ENCODE results near the gene ISG20L2. TPM values are rescaled to one million over a fixed set of nuclear protein-coding genes. Genes with fewer than 3 reads are reported as not detected.
A peak's percentile ranks its signal among the peaks of the same experiment; 100 is the strongest.

Gene ISG20L2
- total and polyA plus RNA-seq, 2 donors (not counting 3 experiments of a cell fraction or from before 2014, with no cell fraction given) = 33.2 to 35.3 TPM

DNA sequence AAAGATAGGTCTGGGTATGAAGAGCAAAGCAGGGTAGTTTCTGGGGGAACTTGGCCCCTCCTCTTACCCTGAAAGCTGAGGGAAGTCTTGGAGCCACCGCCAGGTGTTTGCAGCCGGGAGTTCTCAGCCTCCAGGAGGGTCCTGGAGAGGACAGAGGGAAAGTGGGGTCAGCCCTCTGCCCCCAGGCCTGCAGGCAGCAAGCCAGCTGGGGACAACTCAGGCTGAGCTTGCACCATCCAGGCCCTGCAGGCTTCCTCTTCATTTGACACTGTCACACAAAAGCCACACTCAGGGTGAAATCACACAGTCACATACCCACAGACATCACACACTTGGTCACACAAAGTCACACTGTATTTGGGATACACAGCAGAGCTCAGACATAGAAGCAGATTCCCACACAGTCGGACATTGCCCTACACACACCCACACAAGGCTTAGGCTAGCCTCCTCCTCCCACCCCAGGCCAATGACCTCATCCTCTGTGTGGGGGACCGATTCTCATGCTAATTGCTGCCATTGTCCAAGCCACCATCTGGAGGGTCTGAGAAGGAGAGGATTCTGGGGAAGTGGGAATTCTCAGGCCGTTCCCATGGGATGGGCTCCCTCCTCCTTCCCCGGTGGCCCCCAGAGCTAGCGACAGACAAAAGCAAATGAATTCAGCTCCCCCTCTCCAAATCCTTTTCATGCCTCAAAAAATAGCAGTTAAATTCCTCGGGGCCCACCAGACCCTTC lies 55.0 kb downstream of the ISG20L2 start:
- Histone ChIP-seq H3K4me2 (ENCODE audit: insufficient read depth, low read length) (no peak overlapping the region), H3K4me3 (replicated peaks in 1 of 3; ENCODE audit: insufficient read depth in 1 of 3, low read depth in 1 of 3, low read length in 3 of 3) (no peak overlapping the region)
- no TSS peak for BruUV-seq (replicated peaks)

More for the DNA sequence above, 55.0 kb downstream of the ISG20L2 start:
- Histone ChIP-seq H3K4me1 (ENCODE audit: control insufficient read depth, extremely low read depth, insufficient read depth, low read length) (peaks cover 36% of the 10 kb centered on the region), H3K9ac (replicated peaks; ENCODE audit: extremely low read depth, insufficient read depth, low read length) (no peak overlapping the region), H3K9me3 (replicated peaks; ENCODE audit: control insufficient read depth, insufficient read depth, low read length) (no peaks in the 10 kb centered on the region), H3K27me3 (ENCODE audit: control insufficient read depth in 2 of 2, insufficient read depth in 2 of 2, low read length in 2 of 2) (no peaks in the 10 kb centered on the region), H3K36me3 (ENCODE audit: control insufficient read depth in 2 of 2, extremely low read depth in 1 of 2, insufficient read depth in 2 of 2, low read length in 2 of 2) (peaks cover 0 to 6% of the 10 kb centered on the region in 2 experiments), H3K27ac (ENCODE audit: insufficient read depth, low read depth, low read length) (no peak overlapping the region), H3K9me1 (replicated peaks; ENCODE audit: control insufficient read depth, extremely low read depth, insufficient read depth, low read length) (no peaks in the 10 kb centered on the region), H2AFZ (ENCODE audit: low read depth, low read length) (no peak overlapping the region), H3K79me2 (ENCODE audit: control insufficient read depth, insufficient read depth, low read length) (peaks cover 39% of the 10 kb centered on the region), H4K20me1 (replicated peaks; ENCODE audit: control insufficient read depth, extremely low read depth, insufficient read depth, low read length) (no peaks in the 10 kb centered on the region)
- peak; percentile 10 for TF ChIP-seq POLR2AphosphoS5 (IDR thresholded peaks at IDR 0.05; ENCODE audit: insufficient read depth, low read depth, low read length)
- no peak for TF ChIP-seq FOS (IDR thresholded peaks at IDR 0.05; ENCODE audit: borderline replicate concordance, insufficient read depth, low read length)
- ChIA-PET CTCF (interaction anchor here (0.8 to 5.2 kb wide), 3 partner anchors 7 to 17 kb away, joined by 3 to 59 read pairs (median 4); no protein-coding TSS in a partner anchor), POLR2A (no interaction called here)
- no peak for FAIRE-seq
- dilution Hi-C loops (cut with MboI; ENCODE audit: extremely low pct_ligation_motif_present, low sequenced_read_pairs) (no loop called here), intact Hi-C loops (cut with micrococcal nuclease) (no loop called here)
- DNase-seq (ENCODE audit: low read depth, low spot score) = no peak

Other genes starting within 250 kb of the ISG20L2 start
- gene MEF2D, start 228.0 kb downstream of the ISG20L2 start, total RNA-seq = 52.2 and 57.3 TPM in 2 replicates
- 45.4 and 55.6 TPM in 2 replicates for gene MEF2D, start 228.0 kb downstream of the ISG20L2 start, polyA plus RNA-seq
- 48.6 and 60.7 TPM in 2 replicates for gene IQGAP3, start 156.2 kb downstream of the ISG20L2 start, total RNA-seq
- 28.3 and 30.2 TPM in 2 replicates for gene IQGAP3, start 156.2 kb downstream of the ISG20L2 start, polyA plus RNA-seq
- not detected in 2 replicates for gene TTC24, start 149.0 kb downstream of the ISG20L2 start, total RNA-seq
- gene TTC24, start 149.0 kb downstream of the ISG20L2 start, polyA plus RNA-seq = not detected in 2 replicates
- 74.0 and 76.2 TPM in 2 replicates for gene NAXE, start 137.0 kb downstream of the ISG20L2 start, total RNA-seq
- 187 and 210 TPM in 2 replicates for gene NAXE, start 137.0 kb downstream of the ISG20L2 start, polyA plus RNA-seq
- 29.2 and 32.0 TPM in 2 replicates for gene GPATCH4, start 127.3 kb downstream of the ISG20L2 start, total RNA-seq
- 15.5 and 22.4 TPM in 2 replicates for gene GPATCH4, start 127.3 kb downstream of the ISG20L2 start, polyA plus RNA-seq
- not detected in 2 replicates for gene HAPLN2, start 109.4 kb downstream of the ISG20L2 start, total RNA-seq
- gene HAPLN2, start 109.4 kb downstream of the ISG20L2 start, polyA plus RNA-seq = 0.14 TPM in 1 of 2 replicates, not detected in the other
- not detected in 2 replicates for gene BCAN, start 86.6 kb downstream of the ISG20L2 start, total RNA-seq
- gene BCAN, start 86.6 kb downstream of the ISG20L2 start, polyA plus RNA-seq = 0.14 and 0.15 TPM in 2 replicates
- gene NES, start 51.4 kb downstream of the ISG20L2 start, total RNA-seq = 269 and 274 TPM in 2 replicates
- 15.5 and 19.4 TPM in 2 replicates for gene NES, start 51.4 kb downstream of the ISG20L2 start, polyA plus RNA-seq
- 1.0 and 2.6 TPM in 2 replicates for gene CRABP2, start 23.2 kb downstream of the ISG20L2 start, total RNA-seq
- gene CRABP2, start 23.2 kb downstream of the ISG20L2 start, polyA plus RNA-seq = 0.21 and 0.32 TPM in 2 replicates
- gene METTL25B, start 297 bp downstream of the ISG20L2 start, total RNA-seq = 12.8 and 15.5 TPM in 2 replicates
- gene METTL25B, start 297 bp downstream of the ISG20L2 start, polyA plus RNA-seq = 15.0 and 17.3 TPM in 2 replicates
- 63.3 and 77.7 TPM in 2 replicates for gene MRPL24, start 12.3 kb upstream of the ISG20L2 start, total RNA-seq
- 46.5 and 47.9 TPM in 2 replicates for gene MRPL24, start 12.3 kb upstream of the ISG20L2 start, polyA plus RNA-seq
- gene HDGF, start 22.9 kb upstream of the ISG20L2 start, total RNA-seq = 279 and 298 TPM in 2 replicates
- gene HDGF, start 22.9 kb upstream of the ISG20L2 start, polyA plus RNA-seq = 94.7 and 95.1 TPM in 2 replicates
- 65.1 and 71.5 TPM in 2 replicates for gene PRCC, start 38.8 kb upstream of the ISG20L2 start, total RNA-seq
- 76.9 and 77.4 TPM in 2 replicates for gene PRCC, start 38.8 kb upstream of the ISG20L2 start, polyA plus RNA-seq
- gene SH2D2A, start 88.1 kb upstream of the ISG20L2 start, total RNA-seq = 1.1 and 1.8 TPM in 2 replicates
- gene SH2D2A, start 88.1 kb upstream of the ISG20L2 start, polyA plus RNA-seq = 0.41 and 0.92 TPM in 2 replicates
- not detected in 2 replicates for gene INSRR, start 130.4 kb upstream of the ISG20L2 start, total RNA-seq
- not detected in 2 replicates for gene INSRR, start 130.4 kb upstream of the ISG20L2 start, polyA plus RNA-seq
- not detected in 2 replicates for gene NTRK1, start 132.1 kb upstream of the ISG20L2 start, total RNA-seq
- gene NTRK1, start 132.1 kb upstream of the ISG20L2 start, polyA plus RNA-seq = 0.07 TPM in 1 of 2 replicates, not detected in the other
- gene PEAR1, start 165.0 kb upstream of the ISG20L2 start, total RNA-seq = 88.7 and 90.7 TPM in 2 replicates
- 101 and 106 TPM in 2 replicates for gene PEAR1, start 165.0 kb upstream of the ISG20L2 start, polyA plus RNA-seq
- gene LRRC71, start 191.9 kb upstream of the ISG20L2 start, total RNA-seq = 0.66 and 1.2 TPM in 2 replicates
- 0.33 and 0.35 TPM in 2 replicates for gene LRRC71, start 191.9 kb upstream of the ISG20L2 start, polyA plus RNA-seq

Data from endothelial cell of umbilical vein (primary cell).